A549 treated with AZD9567 at 1 μM for 4 hours (cell line): ENCODE measurements around the gene CHST15. TPM values are rescaled to one million over a fixed set of nuclear protein-coding genes. Genes with fewer than 3 reads are reported as not detected.

Source experiments
- total RNA-seq: library from RNA; stranded (reverse); fragments of 200-300 nt; extraction: Qiagen RNA extraction; gene quantifications from 5 replicates; pipeline ENCODE4 v1.2.3, GENCODE V29; 2022; ENCODE audit not compliant: insufficient read depth

The CHST15 gene
- 4.6 to 7.1 TPM (median 6.7 TPM) in 5 replicates for total RNA-seq

GRCh38 chr10:124092860-124093773, at the start of gene CHST15:
Gene CHST15 (minus strand): TSS chr10:124093598. CDS start chr10:124046212, 47,386 bp downstream.

Other genes with a start within 250 kb of the CHST15 start
- gene CPXM2, start 201.8 kb downstream of the CHST15 start, total RNA-seq, result not detected in 5 replicates